OCI-LY1 (cell line): ENCODE measurements around the gene STK38.

Experiments used
- H2AFZ ChIP-seq: fragments of 200-600 bp; sonication (generic), shearing (Covaris generic); 2 replicates; pipeline ENCODE4 v1.6.0; 2014; ENCODE audit warnings: antibody characterized with exemption, mild to moderate bottlenecking, low read length
- H3F3A ChIP-seq: fragments of 200-600 bp; sonication (generic), shearing (Covaris generic); 2 replicates; pipeline ENCODE4 v1.6.0; 2014; ENCODE audit warnings: mild to moderate bottlenecking, antibody characterized with exemption, low read length, moderate library complexity; ENCODE audit not compliant: insufficient read depth
- H3K27ac ChIP-seq: fragments of 200-600 bp; sonication (generic); 2 replicates; pipeline ENCODE4 v1.5.1; 2014; ENCODE audit warnings: low read length, mixed run types, mild to moderate bottlenecking, low read depth; ENCODE audit not compliant: poor library complexity, severe bottlenecking
- H3K27me3 ChIP-seq: fragments of 200-600 bp; sonication (generic); 2 replicates; pipeline ENCODE4 v1.6.0; 2014; ENCODE audit warnings: antibody characterized with exemption, mild to moderate bottlenecking, low read length, moderate library complexity; ENCODE audit not compliant: insufficient read depth
- H3K36me3 ChIP-seq: fragments of 200-600 bp; sonication (generic); 2 replicates; pipeline ENCODE4 v1.6.1; 2014; ENCODE audit warnings: mild to moderate bottlenecking, antibody characterized with exemption, low read length, moderate library complexity, mixed read lengths; ENCODE audit not compliant: insufficient read depth
- H3K4me1 ChIP-seq: fragments of 200-600 bp; sonication (generic); 2 replicates; pipeline ENCODE4 v1.5.1; 2014; ENCODE audit warnings: mild to moderate bottlenecking, low read length, moderate library complexity; ENCODE audit not compliant: insufficient read depth, severe bottlenecking
- H3K4me2 ChIP-seq: fragments of 200-600 bp; sonication (generic), shearing (Covaris generic); 2 replicates; pipeline ENCODE4 v1.6.1; 2014; ENCODE audit warnings: low read length
- H3K4me3 ChIP-seq: fragments of 200-600 bp; sonication (generic); 2 replicates; pipeline ENCODE4 v1.5.1; 2014; ENCODE audit warnings: low read length, low read depth, mild to moderate bottlenecking, mixed read lengths; ENCODE audit not compliant: poor library complexity, severe bottlenecking
- H3K79me2 ChIP-seq: fragments of 200-600 bp; shearing (Covaris generic); 2 replicates; pipeline ENCODE4 v1.6.1; 2016; ENCODE audit warnings: mixed run types, low read length, mixed read lengths; ENCODE audit not compliant: insufficient read depth
- H3K9ac ChIP-seq: fragments of 200-600 bp; sonication (generic), shearing (Covaris generic); 2 replicates; pipeline ENCODE4 v1.6.1; 2014; ENCODE audit warnings: mild to moderate bottlenecking, low read length, mixed read lengths
- H3K9me2 ChIP-seq: fragments of 200-600 bp; sonication (generic), shearing (Covaris generic); 2 replicates; pipeline ENCODE4 v1.6.1; 2014; ENCODE audit warnings: low read depth, mild to moderate bottlenecking, low read length, mixed read lengths
- H3K9me3 ChIP-seq: fragments of 200-600 bp; shearing (Covaris generic); 2 replicates; pipeline ENCODE4 v1.6.1; 2014; ENCODE audit warnings: low read length, mixed read lengths
- H4K20me1 ChIP-seq: fragments of 200-600 bp; sonication (generic), shearing (Covaris generic); 2 replicates; pipeline ENCODE4 v1.6.0; 2016; ENCODE audit warnings: mild to moderate bottlenecking, low read length; ENCODE audit not compliant: insufficient read depth
- CTCF ChIP-seq: fragments of 200-600 bp; sonication (generic), shearing (Covaris generic); IDR thresholded peaks from 2 replicates; pipeline ENCODE4 v1.5.1; 2017; ENCODE audit warnings: mild to moderate bottlenecking, antibody characterized with exemption, low read length, moderate library complexity, mixed read lengths
- EZH2 ChIP-seq: fragments of 200-600 bp; sonication (generic), shearing (Covaris generic); IDR thresholded peaks from 2 replicates; pipeline ENCODE4 v1.8.0; 2017; ENCODE audit warnings: borderline replicate concordance, mixed run types, mild to moderate bottlenecking, antibody characterized with exemption, low read length, moderate library complexity, mixed read lengths

Gene STK38

GRCh38 chr6:36533321-36533720, 14.0 kb downstream of the STK38 start:
- no peaks in the 10 kb centered on the region for H3F3A ChIP-seq
- peaks cover 23% of the 10 kb centered on the region for H3K79me2 ChIP-seq
- no peak overlapping the region for H2AFZ ChIP-seq
- no peak overlapping the region for H3K9ac ChIP-seq
- H3K27me3 ChIP-seq, result no peaks in the 10 kb centered on the region
- H3K4me1 ChIP-seq, result peaks cover 11% of the 10 kb centered on the region
- no peak for TF ChIP-seq CTCF
- no peak for TF ChIP-seq EZH2
- H3K36me3 ChIP-seq, result peaks cover 79% of the 10 kb centered on the region
- H3K27ac ChIP-seq, result no peak overlapping the region
- no peak overlapping the region for H3K4me2 ChIP-seq
- no peaks in the 10 kb centered on the region for H3K9me3 ChIP-seq
- H3K4me3 ChIP-seq, result no peak overlapping the region
- no peaks in the 10 kb centered on the region for H4K20me1 ChIP-seq
- no peaks in the 10 kb centered on the region for H3K9me2 ChIP-seq

- H3K9ac ChIP-seq, result no peak overlapping the region
- no peak overlapping the region for H3K4me2 ChIP-seq
- H3K4me1 ChIP-seq, result peaks cover 16% of the 10 kb centered on the region
Measured at GRCh38 chr6:36526066-36526465, 21.2 kb downstream of the STK38 start.

GRCh38 chr6:36525346-36525745, 21.9 kb downstream of the STK38 start:
- H3K4me3 ChIP-seq, result no peak overlapping the region
- no peaks in the 10 kb centered on the region for H3F3A ChIP-seq
- no peak overlapping the region for H3K27ac ChIP-seq
- no peaks in the 10 kb centered on the region for H4K20me1 ChIP-seq
- no peak overlapping the region for H3K9ac ChIP-seq
- no peaks in the 10 kb centered on the region for H3K27me3 ChIP-seq
- H3K4me2 ChIP-seq, result no peak overlapping the region
- no peak overlapping the region for H2AFZ ChIP-seq
- TF ChIP-seq CTCF (no peak), EZH2 (no peak)
- no peaks in the 10 kb centered on the region for H3K79me2 ChIP-seq
- H3K36me3 ChIP-seq, result peaks cover 61% of the 10 kb centered on the region
- no peaks in the 10 kb centered on the region for H3K9me2 ChIP-seq
- peaks cover 16% of the 10 kb centered on the region for H3K4me1 ChIP-seq
- no peaks in the 10 kb centered on the region for H3K9me3 ChIP-seq

More at GRCh38 chr6:36526066-36526465, 21.2 kb downstream of the STK38 start:
- Histone ChIP-seq H3F3A (no peaks in the 10 kb centered on the region), H3K79me2 (no peaks in the 10 kb centered on the region; the same call in 1 of the 2 replicates), H3K9me3 (no peaks in the 10 kb centered on the region), H3K27me3 (no peaks in the 10 kb centered on the region), H3K36me3 (peaks cover 60% of the 10 kb centered on the region), H3K27ac (no peak overlapping the region), H2AFZ (no peak overlapping the region), H4K20me1 (no peaks in the 10 kb centered on the region), H3K4me3 (no peak overlapping the region), H3K9me2 (no peaks in the 10 kb centered on the region)
- TF ChIP-seq EZH2 (no peak), CTCF (no peak)
